Measurements from ENCODE around the gene GTF2E1.
A peak's percentile ranks its signal among the peaks of the same experiment; 100 is the strongest.

Gene GTF2E1

GRCh38 chr3:120801484-120801883 is 58.9 kb downstream of the GTF2E1 start:
- FAIRE-seq = no peak

GRCh38 chr3:120802916-120803315 is 60.4 kb downstream of the GTF2E1 start:
- no peak for FAIRE-seq

GRCh38 chr3:120816728-120817127 is 74.2 kb downstream of the GTF2E1 start:
- no peak for FAIRE-seq

DNA sequence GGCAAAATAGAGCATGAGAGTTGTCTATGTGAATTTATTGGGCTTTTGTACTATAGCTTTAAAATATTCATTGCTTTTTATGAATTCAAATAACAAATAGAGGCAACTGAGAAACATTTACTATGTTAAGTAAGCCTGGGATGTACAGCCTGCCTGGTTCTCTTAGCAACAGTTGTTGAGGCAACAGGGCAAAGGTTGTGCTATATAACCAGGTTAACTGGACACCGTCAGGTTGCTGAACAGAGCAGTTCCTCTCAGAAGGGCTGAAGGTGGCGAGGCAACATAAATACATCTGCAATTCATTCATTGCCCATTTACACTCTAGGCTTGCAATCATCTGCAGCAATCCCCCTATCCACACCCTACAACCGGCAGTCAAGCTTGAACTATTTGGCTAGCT is 78.2 kb downstream of the GTF2E1 start:
- FAIRE-seq = peak; percentile 65

- FAIRE-seq = no peak
These were observed 78.9 kb downstream of the GTF2E1 start for GRCh38 chr3:120821426-120821825.

DNA sequence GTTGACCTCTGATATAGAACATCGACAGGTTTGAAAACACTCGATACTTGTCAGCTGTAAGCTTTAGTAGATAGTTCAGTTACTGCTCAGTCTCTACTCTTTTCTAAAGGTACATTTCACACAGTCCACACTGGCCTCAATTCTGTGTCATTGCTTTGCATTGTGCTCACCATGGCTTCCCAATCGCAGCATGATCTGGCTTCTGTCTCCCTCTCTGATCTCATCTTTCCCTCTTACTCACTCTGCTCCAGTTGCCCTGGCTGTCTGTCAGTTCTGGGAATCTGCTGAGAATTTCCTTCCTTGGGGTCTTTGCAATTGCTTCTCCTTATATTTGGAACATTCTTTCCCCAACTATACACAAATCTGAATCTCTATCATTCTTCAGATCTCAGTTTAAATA is 80.6 kb downstream of the GTF2E1 start:
- FAIRE-seq = no peak

DNA sequence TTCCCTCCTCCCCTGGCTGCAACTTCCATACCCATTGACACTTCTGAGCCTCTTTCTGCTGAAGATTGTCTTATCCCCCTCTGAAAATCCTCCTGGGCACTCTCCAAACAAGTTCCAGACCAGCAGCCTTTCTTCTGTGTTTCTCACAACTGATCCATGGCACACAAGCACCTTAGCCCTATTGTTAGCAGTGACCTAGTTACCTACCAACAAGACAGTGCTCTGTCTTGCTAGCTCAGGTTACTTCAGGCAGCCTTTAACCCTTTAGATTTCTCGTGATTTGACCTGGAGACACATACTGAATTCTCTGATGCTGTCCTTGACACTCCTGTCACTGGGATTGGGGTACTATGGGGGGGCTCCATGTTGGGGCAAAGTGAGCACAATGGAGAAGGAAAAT is 82.1 kb downstream of the GTF2E1 start:
- no peak for FAIRE-seq

DNA sequence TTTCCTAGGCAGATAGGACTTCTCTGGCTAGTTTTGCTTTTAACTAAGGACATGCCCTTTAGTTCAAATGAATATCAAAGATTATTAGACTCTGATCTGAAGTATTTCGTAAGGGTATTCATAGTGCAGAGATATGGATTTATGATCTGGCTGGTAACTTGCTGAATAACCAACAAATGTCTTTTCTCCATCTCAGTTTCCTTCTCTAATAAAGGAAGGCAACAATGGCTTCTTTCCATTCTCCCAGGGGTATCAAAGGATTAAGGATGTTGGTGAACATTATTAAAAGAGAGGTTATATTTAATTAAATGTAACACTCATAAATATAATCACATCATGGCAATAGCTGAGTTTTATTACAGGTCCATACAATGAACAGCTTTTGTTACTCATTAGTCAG is 86.3 kb downstream of the GTF2E1 start:
- FAIRE-seq = no peak

DNA sequence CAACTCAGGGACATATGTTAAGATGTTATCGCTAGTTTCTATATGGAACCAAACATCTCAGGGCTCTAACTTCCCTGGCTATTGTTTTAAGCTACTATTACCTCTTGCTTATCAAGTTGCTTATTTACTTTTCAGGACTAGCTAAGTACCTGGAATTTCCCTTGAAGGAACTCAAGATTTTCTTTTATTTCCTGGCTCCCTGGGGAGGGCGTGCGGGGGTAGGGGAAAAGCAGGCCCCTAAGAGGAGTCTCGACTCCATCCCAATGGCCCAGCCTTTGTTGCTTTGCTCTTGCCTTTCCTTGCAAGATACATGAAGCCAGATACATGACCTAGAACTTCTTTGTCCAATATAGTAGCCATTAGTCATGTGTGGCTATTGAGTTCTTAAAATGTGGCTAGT is 88.5 kb downstream of the GTF2E1 start:
- no peak for FAIRE-seq

Measured in colon (tissue), 2 donors.